IMR-90 (cell line): ENCODE measurements around the gene WNT6. TPM values are rescaled to one million over a fixed set of nuclear protein-coding genes. Genes with fewer than 3 reads are reported as not detected.

Experiments
- ATAC-seq: fragments of 200-7000 bp; cut with Tn5 transposase; 2 replicates; pipeline ENCODE4 v1.9.1; 2020; ENCODE audit warnings: low read depth, mild to moderate bottlenecking, moderate library complexity
- BruUV-seq: library from RNA; stranded (reverse); fragments of 400-500 nt; replicated peaks from 2 replicates; lab custom pipeline; 2021; lab: Mats Ljungman, UMichigan
- CTCF ChIA-PET: fragments of 300-600 bp; formaldehyde crosslinking; extraction: SDS; loops from one replicate; lab custom pipeline; 2021; ENCODE audit warnings: antibody characterized with exemption; lab: Yijun Ruan, JAX
- POLR2A ChIA-PET: fragments of 300-600 bp; sonication (Branson Sonifier 250); formaldehyde crosslinking; loops from one replicate; lab custom pipeline; 2022; ENCODE audit warnings: antibody characterized with exemption; ENCODE audit not compliant: unreplicated experiment; lab: Charles Lee
- DNase-seq: peaks from one replicate; pipeline ENCODE4 v3.0.0; 2013
- H2AFZ ChIP-seq: replicated peaks from 2 replicates; pipeline ENCODE3; 2013; ENCODE audit warnings: low read length, mild to moderate bottlenecking; ENCODE audit not compliant: poor library complexity
- H2AK5ac ChIP-seq: 2 replicates; pipeline ENCODE4 v1.6.1; 2013; ENCODE audit warnings: low read depth, low read length, inconsistent platforms
- H2AK9ac ChIP-seq: replicated peaks from 2 replicates; pipeline ENCODE3; 2013; ENCODE audit warnings: mild to moderate bottlenecking, low read depth, low read length, moderate library complexity; ENCODE audit not compliant: poor library complexity
- H2BK120ac ChIP-seq: 2 replicates; pipeline ENCODE4 v1.6.1; 2013; ENCODE audit warnings: low read depth, low read length, inconsistent platforms
- H2BK15ac ChIP-seq: 3 replicates; pipeline ENCODE4 v1.6.1; 2013; ENCODE audit warnings: low read depth, low read length, inconsistent platforms
- H2BK20ac ChIP-seq: 2 replicates; pipeline ENCODE4 v1.6.1; 2013; ENCODE audit warnings: low read depth, mild to moderate bottlenecking, inconsistent platforms, low read length, moderate library complexity
- H2BK5ac ChIP-seq: 2 replicates; pipeline ENCODE4 v1.6.1; 2013; ENCODE audit warnings: mild to moderate bottlenecking, low read depth, low read length, inconsistent platforms; ENCODE audit not compliant: poor library complexity, severe bottlenecking
- H3K14ac ChIP-seq: replicated peaks from 2 replicates; pipeline ENCODE4 v1.6.1; 2013; ENCODE audit warnings: low read depth, low read length, inconsistent platforms
- H3K18ac ChIP-seq: 2 replicates; pipeline ENCODE4 v1.6.1; 2013; ENCODE audit warnings: low read depth, low read length, control low read depth
- H3K23ac ChIP-seq: 2 replicates; pipeline ENCODE4 v1.6.1; 2013; ENCODE audit warnings: low read depth, low read length, inconsistent platforms
- H3K27ac ChIP-seq: 2 replicates; pipeline ENCODE4 v1.5.1; 2013; ENCODE audit warnings: mild to moderate bottlenecking, control low read depth, low read length; ENCODE audit not compliant: insufficient read depth
- H3K27me3 ChIP-seq: 2 replicates; pipeline ENCODE4 v1.6.1; 2013; ENCODE audit warnings: low read length; ENCODE audit not compliant: control insufficient read depth, insufficient read depth
- H3K36me3 ChIP-seq: 2 replicates; pipeline ENCODE4 v1.6.1; 2013; ENCODE audit warnings: low read length, mixed read lengths; ENCODE audit not compliant: control insufficient read depth, insufficient read depth
- H3K4ac ChIP-seq: 2 replicates; pipeline ENCODE4 v1.6.1; 2013; ENCODE audit warnings: low read depth, low read length, inconsistent platforms
- H3K4me1 ChIP-seq: 2 replicates; pipeline ENCODE4 v1.6.1; 2013; ENCODE audit warnings: low read length, mixed read lengths; ENCODE audit not compliant: control insufficient read depth, insufficient read depth
- H3K4me2 ChIP-seq: 2 replicates; pipeline ENCODE4 v1.6.1; 2013; ENCODE audit warnings: low read depth, mild to moderate bottlenecking, control low read depth, low read length, moderate library complexity
- H3K4me3 ChIP-seq: 2 replicates; pipeline ENCODE4 v1.5.1; 2013; ENCODE audit warnings: low read depth, mild to moderate bottlenecking, control low read depth, low read length, moderate library complexity; ENCODE audit not compliant: insufficient read depth
- H3K56ac ChIP-seq: 2 replicates; pipeline ENCODE4 v1.6.1; 2013; ENCODE audit warnings: low read length, inconsistent platforms; ENCODE audit not compliant: insufficient read depth; ENCODE audit errors: extremely low read depth
- H3K79me1 ChIP-seq, 2 experiments: 2 replicates each; pipeline ENCODE4 v1.6.1; 2013; ENCODE audit warnings: low read length in 2 of 2, inconsistent platforms in 1 of 2, low read depth in 1 of 2
- H3K9ac ChIP-seq: 2 replicates; pipeline ENCODE4 v1.6.1; 2013; ENCODE audit warnings: low read depth, low read length, control low read depth
- H3K9me1 ChIP-seq: 2 replicates; pipeline ENCODE4 v1.6.1; 2013; ENCODE audit warnings: low read length, inconsistent platforms; ENCODE audit not compliant: insufficient read depth
- H3K9me3 ChIP-seq: 2 replicates; pipeline ENCODE4 v1.6.1; 2013; ENCODE audit warnings: low read length; ENCODE audit not compliant: control insufficient read depth, insufficient read depth
- H4K20me1 ChIP-seq: 2 replicates; pipeline ENCODE4 v1.6.1; 2013; ENCODE audit warnings: low read length, inconsistent platforms; ENCODE audit not compliant: insufficient read depth
- H4K5ac ChIP-seq: 2 replicates; pipeline ENCODE4 v1.6.1; 2013; ENCODE audit warnings: mild to moderate bottlenecking, low read depth, low read length, control low read depth
- H4K8ac ChIP-seq, 2 experiments: 2 replicates each; pipeline ENCODE4 v1.6.1; 2013; ENCODE audit warnings: low read depth in 2 of 2, low read length in 2 of 2, control low read depth in 1 of 2, inconsistent platforms in 1 of 2
- H4K91ac ChIP-seq: 2 replicates; pipeline ENCODE4 v1.6.1; 2013; ENCODE audit warnings: low read depth, low read length, inconsistent platforms; ENCODE audit not compliant: insufficient read depth
- BHLHE40 ChIP-seq: fragments of 150-350 bp; IDR thresholded peaks from 2 replicates; pipeline ENCODE4 v1.6.1; 2016; ENCODE audit warnings: mild to moderate bottlenecking, low read depth, low read length
- CEBPB ChIP-seq: IDR thresholded peaks from 2 replicates; pipeline ENCODE4 v1.6.1; 2012; ENCODE audit warnings: low read depth, low read length, improper control_type of control experiment
- CHD1 ChIP-seq: IDR thresholded peaks from 2 replicates; pipeline ENCODE4 v1.6.1; 2012; ENCODE audit warnings: low read depth, low read length, improper control_type of control experiment
- FOS ChIP-seq: fragments of 150-350 bp; IDR thresholded peaks from 2 replicates; pipeline ENCODE4 v1.6.1; 2016; ENCODE audit warnings: low read depth, low read length
- MAFK ChIP-seq: IDR thresholded peaks from 2 replicates; pipeline ENCODE4 v1.6.1; 2012; ENCODE audit warnings: low read depth, low read length, improper control_type of control experiment
- MAZ ChIP-seq: IDR thresholded peaks from 2 replicates; pipeline ENCODE4 v1.6.1; 2012; ENCODE audit warnings: low read depth, mild to moderate bottlenecking, low read length, improper control_type of control experiment, moderate library complexity, borderline replicate concordance
- MXI1 ChIP-seq: IDR thresholded peaks from 2 replicates; pipeline ENCODE4 v1.6.1; 2012; ENCODE audit warnings: low read depth, mild to moderate bottlenecking, low read length, moderate library complexity, borderline replicate concordance
- NFE2L2 ChIP-seq: fragments of 150-350 bp; IDR thresholded peaks from 2 replicates; pipeline ENCODE4 v1.6.1; 2016; ENCODE audit warnings: low read depth, mild to moderate bottlenecking, low read length
- POLR2A ChIP-seq: IDR thresholded peaks from 2 replicates; pipeline ENCODE4 v1.6.1; 2012; ENCODE audit warnings: mild to moderate bottlenecking, low read depth, low read length
- RAD21 ChIP-seq: IDR thresholded peaks from 2 replicates; pipeline ENCODE4 v1.6.1; 2012; ENCODE audit warnings: low read length, improper control_type of control experiment
- RCOR1 ChIP-seq: IDR thresholded peaks from 2 replicates; pipeline ENCODE4 v1.6.1; 2012; ENCODE audit warnings: mild to moderate bottlenecking, low read length, improper control_type of control experiment; ENCODE audit not compliant: insufficient replicate concordance
- RFX5 ChIP-seq: IDR thresholded peaks from 2 replicates; pipeline ENCODE4 v1.8.0; 2012; ENCODE audit warnings: low read depth, mild to moderate bottlenecking, low read length, moderate library complexity
- SMC3 ChIP-seq: fragments of 150-350 bp; IDR thresholded peaks from 2 replicates; pipeline ENCODE4 v1.6.1; 2016; ENCODE audit warnings: low read depth, mild to moderate bottlenecking, antibody characterized with exemption, low read length, moderate library complexity
- WGBS, 2 experiments: methylation state at CpG; one replicate each; pipeline versions ENCODE4 v1.1.5 to v1.1.7; 2013; ENCODE audit warnings: missing lambda C conversion rate in 2 of 2; ENCODE audit not compliant: insufficient read length in 1 of 2; ENCODE audit errors: extremely low coverage in 2 of 2; 5-methylcytosine and 5-hydroxymethylcytosine counted together
- dilution Hi-C: fragments of 300-500 bp; cut with HindIII; formaldehyde crosslinking; loops from one replicate; pipeline ENCODE4 v1.14.3; 2018; ENCODE audit warnings: low sequenced_read_pairs; ENCODE audit not compliant: unreplicated experiment
- in situ Hi-C: fragments of 300-500 bp; cut with MboI; formaldehyde crosslinking; loops from 3 replicates; pipeline ENCODE4 v1.14.3; 2019; ENCODE audit warnings: low sequenced_read_pairs, inconsistent platforms, mixed read lengths
- intact Hi-C: fragments of 100-400 bp; cut with micrococcal nuclease; formaldehyde crosslinking; loops from 2 replicates; pipeline ENCODE4 v1.10.0; 2022
- polyA plus RNA-seq, 3 experiments: library from polyadenylated mRNA; depleted of rRNA; stranded (reverse); fragments of >200 nt; gene quantifications; 2 replicates each; pipeline ENCODE4 v1.2.3, GENCODE V29; 2012; ENCODE audit warnings: low replicate concordance in 1 of 3
- total RNA-seq: library from RNA; depleted of rRNA; stranded (reverse); fragments of >200 nt; gene quantifications from 2 replicates; pipeline ENCODE4 v1.2.3, GENCODE V29; 2012
- TF ChIP-seq, protein P1 (sequence below): conservative IDR thresholded peaks from 2 replicates; pipeline ENCODE4 v1.5.1; 2012; ENCODE audit warnings: mild to moderate bottlenecking, low read depth, low read length, improper control_type of control experiment
- TF ChIP-seq, protein P2 (sequence below): fragments of 150-350 bp; IDR thresholded peaks from 2 replicates; pipeline ENCODE4 v1.6.1; 2017; ENCODE audit warnings: mild to moderate bottlenecking, antibody characterized with exemption, low read length, low read depth
- TF ChIP-seq, protein P3 (sequence below): fragments of 150-350 bp; IDR thresholded peaks from 2 replicates; pipeline ENCODE4 v1.6.1; 2016; ENCODE audit warnings: low read depth, mild to moderate bottlenecking, low read length, moderate library complexity, borderline replicate concordance

WNT6 gene
- total and polyA plus RNA-seq, 2 of the 4 experiments (the other 2 are of a cell fraction): not detected

DNA sequence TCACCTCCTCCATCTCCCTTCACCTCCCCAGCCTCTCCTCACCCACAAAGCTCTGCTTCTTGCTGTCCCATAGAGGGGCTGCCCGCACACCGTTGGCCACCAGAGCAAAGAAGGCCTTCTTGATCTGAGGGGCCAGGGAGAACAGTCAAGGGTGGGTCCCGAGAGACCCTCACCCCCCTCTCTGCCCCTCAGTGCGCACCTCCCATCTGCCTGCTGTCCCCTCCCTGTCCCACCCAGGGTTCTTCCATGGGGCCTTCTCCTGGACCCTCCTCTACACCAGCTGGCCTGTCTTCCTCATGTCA lies 31.2 kb upstream of the WNT6 start:
- H3K4me3 ChIP-seq: no peak overlapping the region
- H2AK9ac ChIP-seq: no peak overlapping the region
- H2BK20ac ChIP-seq: no peak overlapping the region
- H3K27ac ChIP-seq: no peak overlapping the region
- ChIA-PET CTCF (no interaction called here), POLR2A (no interaction called here)
- no peak overlapping the region for H2BK15ac ChIP-seq
- no peaks in the 10 kb centered on the region for H3K36me3 ChIP-seq
- H3K27me3 ChIP-seq: peaks cover 51% of the 10 kb centered on the region
- DNase-seq (no peak), ATAC-seq (no peak)
- no CpG with 5 or more reads among the region's 4 CpGs for WGBS, 2 experiments
- no peak overlapping the region for H3K4ac ChIP-seq
- H3K79me1 ChIP-seq: no peaks in the 10 kb centered on the region
- BruUV-seq: no TSS peak
- no peak overlapping the region for H2BK120ac ChIP-seq
- dilution Hi-C loops: no loop called here
- H4K20me1 ChIP-seq: no peaks in the 10 kb centered on the region
- no peak overlapping the region for H3K9ac ChIP-seq
- no peak overlapping the region for H3K4me2 ChIP-seq
- H3K23ac ChIP-seq: no peak overlapping the region
- H3K9me1 ChIP-seq: no peaks in the 10 kb centered on the region; the same call in 1 of the 2 replicates
- H3K14ac ChIP-seq: no peak overlapping the region
- H3K18ac ChIP-seq: no peak overlapping the region
- in situ Hi-C loops: no loop called here
- H3K56ac ChIP-seq: no peak overlapping the region
- intact Hi-C loops: no loop called here
- no peak overlapping the region for H4K5ac ChIP-seq
- H4K8ac ChIP-seq: no peak overlapping the region
- H3K9me3 ChIP-seq: no peaks in the 10 kb centered on the region
- H3K4me1 ChIP-seq: no peaks in the 10 kb centered on the region
- H2AK5ac ChIP-seq: no peak overlapping the region
- H4K91ac ChIP-seq: no peak overlapping the region
- no peak overlapping the region for H2BK5ac ChIP-seq
- no peak overlapping the region for H2AFZ ChIP-seq
- no peak for TF ChIP-seq MXI1
- TF ChIP-seq RFX5: no peak
- TF ChIP-seq SMC3: no peak
- no peak for TF ChIP-seq RAD21
- no peak for TF ChIP-seq POLR2A
- TF ChIP-seq NFE2L2: no peak
- TF ChIP-seq, protein P1, sequence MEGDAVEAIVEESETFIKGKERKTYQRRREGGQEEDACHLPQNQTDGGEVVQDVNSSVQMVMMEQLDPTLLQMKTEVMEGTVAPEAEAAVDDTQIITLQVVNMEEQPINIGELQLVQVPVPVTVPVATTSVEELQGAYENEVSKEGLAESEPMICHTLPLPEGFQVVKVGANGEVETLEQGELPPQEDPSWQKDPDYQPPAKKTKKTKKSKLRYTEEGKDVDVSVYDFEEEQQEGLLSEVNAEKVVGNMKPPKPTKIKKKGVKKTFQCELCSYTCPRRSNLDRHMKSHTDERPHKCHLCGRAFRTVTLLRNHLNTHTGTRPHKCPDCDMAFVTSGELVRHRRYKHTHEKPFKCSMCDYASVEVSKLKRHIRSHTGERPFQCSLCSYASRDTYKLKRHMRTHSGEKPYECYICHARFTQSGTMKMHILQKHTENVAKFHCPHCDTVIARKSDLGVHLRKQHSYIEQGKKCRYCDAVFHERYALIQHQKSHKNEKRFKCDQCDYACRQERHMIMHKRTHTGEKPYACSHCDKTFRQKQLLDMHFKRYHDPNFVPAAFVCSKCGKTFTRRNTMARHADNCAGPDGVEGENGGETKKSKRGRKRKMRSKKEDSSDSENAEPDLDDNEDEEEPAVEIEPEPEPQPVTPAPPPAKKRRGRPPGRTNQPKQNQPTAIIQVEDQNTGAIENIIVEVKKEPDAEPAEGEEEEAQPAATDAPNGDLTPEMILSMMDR: no peak
- no peak for TF ChIP-seq CHD1
- TF ChIP-seq CEBPB: no peak
- no peak for TF ChIP-seq MAZ
- TF ChIP-seq, protein P2, sequence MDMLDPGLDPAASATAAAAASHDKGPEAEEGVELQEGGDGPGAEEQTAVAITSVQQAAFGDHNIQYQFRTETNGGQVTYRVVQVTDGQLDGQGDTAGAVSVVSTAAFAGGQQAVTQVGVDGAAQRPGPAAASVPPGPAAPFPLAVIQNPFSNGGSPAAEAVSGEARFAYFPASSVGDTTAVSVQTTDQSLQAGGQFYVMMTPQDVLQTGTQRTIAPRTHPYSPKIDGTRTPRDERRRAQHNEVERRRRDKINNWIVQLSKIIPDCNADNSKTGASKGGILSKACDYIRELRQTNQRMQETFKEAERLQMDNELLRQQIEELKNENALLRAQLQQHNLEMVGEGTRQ: no peak
- TF ChIP-seq, protein P3, sequence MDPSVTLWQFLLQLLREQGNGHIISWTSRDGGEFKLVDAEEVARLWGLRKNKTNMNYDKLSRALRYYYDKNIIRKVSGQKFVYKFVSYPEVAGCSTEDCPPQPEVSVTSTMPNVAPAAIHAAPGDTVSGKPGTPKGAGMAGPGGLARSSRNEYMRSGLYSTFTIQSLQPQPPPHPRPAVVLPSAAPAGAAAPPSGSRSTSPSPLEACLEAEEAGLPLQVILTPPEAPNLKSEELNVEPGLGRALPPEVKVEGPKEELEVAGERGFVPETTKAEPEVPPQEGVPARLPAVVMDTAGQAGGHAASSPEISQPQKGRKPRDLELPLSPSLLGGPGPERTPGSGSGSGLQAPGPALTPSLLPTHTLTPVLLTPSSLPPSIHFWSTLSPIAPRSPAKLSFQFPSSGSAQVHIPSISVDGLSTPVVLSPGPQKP: no peak
- no peak for TF ChIP-seq BHLHE40
- TF ChIP-seq RCOR1: no peak
- no peak for TF ChIP-seq FOS
- no peak for TF ChIP-seq MAFK
